MCF 10A (cell line): ENCODE measurements around the gene CECR2. TPM values are rescaled to one million over a fixed set of nuclear protein-coding genes. Genes with fewer than 3 reads are reported as not detected.

Experiments used
- BruUV-seq: library from RNA; stranded (reverse); fragments of 400-500 nt; replicated peaks from 2 replicates; lab custom pipeline; 2021; lab: Mats Ljungman, UMichigan
- CTCF ChIA-PET: fragments of 300-600 bp; sonication (Branson Sonifier 250); formaldehyde crosslinking; extraction: SDS; loops from one replicate; lab custom pipeline; 2021; ENCODE audit warnings: antibody characterized with exemption, inconsistent platforms; lab: Yijun Ruan, JAX
- POLR2A ChIA-PET: fragments of 300-600, 350-650 bp; sonication (Branson Sonifier 250); formaldehyde crosslinking; extraction: SDS; loops from one replicate; lab custom pipeline; 2020; ENCODE audit warnings: antibody characterized with exemption, inconsistent platforms; lab: Yijun Ruan, JAX
- DNase-seq: peaks from one replicate; pipeline ENCODE4 v3.0.0-alpha.2; 2018; ENCODE audit not compliant: unreplicated experiment
- H3K27ac Mint-ChIP-seq: one replicate; pipeline ENCODE4 v1.8.0; 2022; ENCODE audit warnings: mild to moderate bottlenecking, low read depth, mixed read lengths; ENCODE audit not compliant: unreplicated experiment
- H3K27me3 Mint-ChIP-seq: one replicate; pipeline ENCODE4 v1.8.0; 2022; ENCODE audit warnings: mixed read lengths; ENCODE audit not compliant: insufficient read depth, unreplicated experiment
- H3K36me3 Mint-ChIP-seq: one replicate; pipeline ENCODE4 v1.8.0; 2022; ENCODE audit warnings: mild to moderate bottlenecking, moderate library complexity, mixed read lengths; ENCODE audit not compliant: insufficient read depth, unreplicated experiment
- H3K4me1 Mint-ChIP-seq: one replicate; pipeline ENCODE4 v1.8.0; 2022; ENCODE audit warnings: mixed read lengths; ENCODE audit not compliant: insufficient read depth, unreplicated experiment
- H3K4me3 Mint-ChIP-seq: one replicate; pipeline ENCODE4 v1.8.0; 2022; ENCODE audit warnings: mild to moderate bottlenecking, moderate library complexity, mixed read lengths; ENCODE audit not compliant: unreplicated experiment
- H3K9me3 Mint-ChIP-seq: one replicate; pipeline ENCODE4 v1.8.0; 2022; ENCODE audit warnings: mixed read lengths; ENCODE audit not compliant: unreplicated experiment
- intact Hi-C: fragments of 100-400 bp; cut with micrococcal nuclease; formaldehyde crosslinking; loops from 2 replicates; pipeline ENCODE4 v1.14.1; 2022
- total RNA-seq: library from RNA; stranded (reverse); gene quantifications from 2 replicates; pipeline ENCODE4 v1.2.3, GENCODE V29; 2022
- TF ChIP-seq, protein P1 (sequence below): fragments of 200-600 bp; IDR thresholded peaks from one replicate; pipeline ENCODE4 v1.8.0; 2022; ENCODE audit warnings: antibody characterized with exemption, mild to moderate bottlenecking; ENCODE audit not compliant: unreplicated experiment

Gene CECR2
- total RNA-seq, 1 experiment from 2014 or later = not detected

DNA sequence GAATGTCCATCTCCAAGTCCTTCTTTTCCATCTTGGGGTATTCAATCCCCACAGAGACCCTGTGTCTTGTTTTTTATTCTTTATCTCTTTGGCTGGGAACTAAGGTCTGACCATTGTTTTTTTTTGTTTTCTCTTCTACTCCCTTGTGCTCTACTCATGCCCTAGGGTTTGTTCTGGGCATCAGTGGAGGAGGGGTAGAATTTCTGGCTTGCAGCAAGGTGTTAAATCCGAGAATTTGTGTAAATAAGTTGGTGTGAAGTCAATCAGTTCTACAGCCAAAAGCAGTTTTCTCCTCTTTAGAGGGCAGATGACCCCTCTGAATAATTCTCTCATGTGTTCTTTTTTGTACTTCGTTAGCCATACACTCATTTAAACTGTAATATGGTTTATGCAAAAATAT, 10.7 kb downstream of the CECR2 start:
- POLR2A ChIA-PET = interaction anchor here (0.7 kb wide), 1 partner anchor 23 kb away, joined by 3 read pairs; no protein-coding TSS in a partner anchor
- H3K4me3 Mint-ChIP-seq = no peak overlapping the region
- H3K4me1 Mint-ChIP-seq = no peaks in the 10 kb centered on the region
- H3K27me3 Mint-ChIP-seq = no peaks in the 10 kb centered on the region
- TF ChIP-seq, protein P1, sequence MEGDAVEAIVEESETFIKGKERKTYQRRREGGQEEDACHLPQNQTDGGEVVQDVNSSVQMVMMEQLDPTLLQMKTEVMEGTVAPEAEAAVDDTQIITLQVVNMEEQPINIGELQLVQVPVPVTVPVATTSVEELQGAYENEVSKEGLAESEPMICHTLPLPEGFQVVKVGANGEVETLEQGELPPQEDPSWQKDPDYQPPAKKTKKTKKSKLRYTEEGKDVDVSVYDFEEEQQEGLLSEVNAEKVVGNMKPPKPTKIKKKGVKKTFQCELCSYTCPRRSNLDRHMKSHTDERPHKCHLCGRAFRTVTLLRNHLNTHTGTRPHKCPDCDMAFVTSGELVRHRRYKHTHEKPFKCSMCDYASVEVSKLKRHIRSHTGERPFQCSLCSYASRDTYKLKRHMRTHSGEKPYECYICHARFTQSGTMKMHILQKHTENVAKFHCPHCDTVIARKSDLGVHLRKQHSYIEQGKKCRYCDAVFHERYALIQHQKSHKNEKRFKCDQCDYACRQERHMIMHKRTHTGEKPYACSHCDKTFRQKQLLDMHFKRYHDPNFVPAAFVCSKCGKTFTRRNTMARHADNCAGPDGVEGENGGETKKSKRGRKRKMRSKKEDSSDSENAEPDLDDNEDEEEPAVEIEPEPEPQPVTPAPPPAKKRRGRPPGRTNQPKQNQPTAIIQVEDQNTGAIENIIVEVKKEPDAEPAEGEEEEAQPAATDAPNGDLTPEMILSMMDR = no peak
- H3K27ac Mint-ChIP-seq = no peak overlapping the region
- BruUV-seq = no TSS peak
- H3K9me3 Mint-ChIP-seq = peaks cover 1% of the 10 kb centered on the region
- intact Hi-C loops = no loop called here
- no peak for DNase-seq
- CTCF ChIA-PET = interaction anchor here (0.6 kb wide), 1 partner anchor 9 kb away, joined by 4 read pairs; no protein-coding TSS in a partner anchor
- H3K36me3 Mint-ChIP-seq = no peaks in the 10 kb centered on the region

DNA sequence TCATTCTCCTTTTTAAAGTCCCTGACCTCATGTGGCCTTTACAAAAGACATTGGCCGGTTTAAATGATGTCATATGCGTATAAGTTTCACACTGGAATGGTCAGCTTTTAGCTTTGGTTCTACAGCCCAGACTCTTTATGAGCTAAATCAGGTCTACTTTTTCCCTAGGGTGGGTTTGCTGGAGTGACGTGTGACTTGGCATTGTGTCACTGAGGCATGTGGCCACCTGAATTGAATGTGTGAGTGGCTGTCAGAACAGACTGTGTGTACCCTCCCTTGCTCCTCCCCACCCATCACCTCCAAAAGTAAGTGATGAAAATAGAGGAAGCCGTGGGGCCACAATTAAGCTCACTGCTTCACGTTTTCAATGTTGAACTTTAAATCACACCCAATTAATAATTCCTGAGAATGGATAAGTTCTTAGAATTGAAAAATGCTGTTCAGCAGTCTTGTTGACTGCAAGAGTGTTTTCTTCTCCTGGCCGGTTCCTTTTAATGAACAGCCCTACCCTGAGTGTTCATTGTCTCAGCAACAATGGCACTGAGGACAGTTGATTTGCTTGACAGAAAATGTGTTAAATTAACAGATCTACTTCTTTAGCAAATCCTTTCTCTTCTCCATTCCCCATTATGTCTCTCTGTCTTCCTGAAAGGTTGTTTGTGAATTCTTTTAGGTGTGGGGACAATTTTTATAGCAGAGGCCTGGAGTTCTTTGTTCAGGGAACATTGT, 11.3 kb downstream of the CECR2 start:
- no TSS peak for BruUV-seq
- ChIA-PET POLR2A (no interaction called here), CTCF (interaction anchor here (0.6 kb wide), 1 partner anchor 9 kb away, joined by 4 read pairs; no protein-coding TSS in a partner anchor)
- DNase-seq = no peak
- no peak overlapping the region for H3K27ac Mint-ChIP-seq
- H3K4me1 Mint-ChIP-seq = no peaks in the 10 kb centered on the region
- no peak overlapping the region for H3K4me3 Mint-ChIP-seq
- H3K9me3 Mint-ChIP-seq = peaks cover 6% of the 10 kb centered on the region
- no peaks in the 10 kb centered on the region for H3K27me3 Mint-ChIP-seq
- intact Hi-C loops = no loop called here
- H3K36me3 Mint-ChIP-seq = no peaks in the 10 kb centered on the region
- TF ChIP-seq, protein P1 = no peak

DNA sequence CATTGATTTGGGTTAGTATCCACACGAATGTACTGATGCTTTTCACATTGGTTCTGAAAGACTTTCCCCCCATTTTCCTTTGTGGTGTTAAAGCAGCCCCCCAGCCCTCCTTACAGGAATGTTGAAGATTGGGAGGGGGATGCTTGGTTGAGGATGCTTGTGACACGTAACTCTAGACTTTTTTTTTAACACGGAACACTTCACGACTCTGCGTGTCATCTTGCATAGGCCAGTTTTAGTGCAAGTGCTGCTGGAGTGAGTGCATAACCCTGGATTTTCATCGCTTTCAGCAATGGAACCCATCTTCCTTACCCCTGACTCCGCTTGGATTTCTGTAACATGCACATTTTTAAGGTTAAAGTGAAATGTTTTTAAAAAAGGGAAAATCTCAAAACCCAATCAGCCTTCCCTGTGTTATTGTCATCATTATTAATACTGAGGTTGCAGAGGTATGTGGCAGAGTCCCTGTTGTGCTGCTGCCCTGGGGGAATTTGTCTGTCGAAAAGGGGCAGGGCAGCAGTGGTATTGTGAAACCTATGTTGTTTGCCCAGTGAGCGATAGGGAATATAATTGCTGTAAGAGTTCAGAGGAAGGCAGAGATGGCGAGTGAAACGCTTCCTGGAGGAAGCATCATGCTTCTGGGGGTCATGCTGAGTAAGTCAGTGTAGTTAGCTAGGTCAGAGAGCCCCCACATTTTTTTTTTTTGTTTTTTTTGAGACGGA, 12.1 kb downstream of the CECR2 start:
- H3K9me3 Mint-ChIP-seq = peaks cover 13% of the 10 kb centered on the region
- DNase-seq = peak; percentile 43
- ChIA-PET CTCF (interaction anchor here (1.1 kb wide), 1 partner anchor 14 kb away, joined by 3 read pairs; no protein-coding TSS in a partner anchor), POLR2A (interaction anchor here (1.1 kb wide), 1 partner anchor 209 kb away, joined by 3 read pairs; no protein-coding TSS in a partner anchor)
- no peak overlapping the region for H3K27ac Mint-ChIP-seq
- no peak overlapping the region for H3K4me3 Mint-ChIP-seq
- no peaks in the 10 kb centered on the region for H3K36me3 Mint-ChIP-seq
- no peaks in the 10 kb centered on the region for H3K4me1 Mint-ChIP-seq
- H3K27me3 Mint-ChIP-seq = no peaks in the 10 kb centered on the region
- BruUV-seq = no TSS peak
- TF ChIP-seq, protein P1 = no peak
- intact Hi-C loops = no loop called here
